PC-9 (cell line): ENCODE results near the gene CTSD.

Source experiments
- CTCF ChIP-seq: fragments of 200-600 bp; sonication (generic); conservative IDR thresholded peaks from 2 replicates; pipeline ENCODE4 v1.6.1; 2017; ENCODE audit warnings: mixed run types, antibody characterized with exemption, mild to moderate bottlenecking, moderate library complexity
- EZH2 ChIP-seq: fragments of 200-600 bp; sonication (generic); IDR thresholded peaks from 2 replicates; pipeline ENCODE4 v1.8.0; 2017; ENCODE audit warnings: antibody characterized with exemption, low read depth

GRCh38 chr11:1803246-1803645 is 39.5 kb upstream of the CTSD start:
- no peak for TF ChIP-seq CTCF
- TF ChIP-seq EZH2 = no peak
